Pancreas (tissue), 10 donors: ENCODE data around the gene COQ9. TPM values are rescaled to one million over a fixed set of nuclear protein-coding genes. Genes with fewer than 3 reads are reported as not detected.

Experiments used
- ATAC-seq, 4 donors: fragments of 200-7000 bp; cut with Tn5 transposase; one replicate each; pipeline versions ENCODE4 v1.8.0 to v1.9.1; 2020; ENCODE audit warnings: mild to moderate bottlenecking in 4 of 4, moderate library complexity in 4 of 4
- DNase-seq, 6 donors: peaks; one replicate each; pipeline ENCODE4 v3.0.0-alpha.2; 2020
- FAIRE-seq: peaks from 2 replicates; lab custom pipeline; 2012; peaks lifted over from hg19 to GRCh38; lab: Jason Lieb, UNC
- H3K27ac ChIP-seq, 4 donors: fragments of 200-600 bp; sonication (generic); 1 replicate in 3 of 4; 2 replicates in 1 of 4; pipeline versions ENCODE4 v1.5.0 to v1.8.0; 2020
- H3K27me3 ChIP-seq, 4 donors: fragments of 200-600 bp; one replicate each; pipeline ENCODE4 v1.8.0; 2021
- H3K36me3 ChIP-seq, 3 donors: fragments of 200-600 bp; sonication (generic) in 1 of 3; one replicate each; pipeline versions ENCODE4 v1.5.0 to v1.8.0; 2020 to 2021
- H3K4me1 ChIP-seq, 3 donors: fragments of 200-600 bp; one replicate each; pipeline ENCODE4 v1.8.0; 2021
- H3K4me3 ChIP-seq, 4 donors: fragments of 200-600 bp; sonication (generic) in 2 of 4; one replicate each; pipeline versions ENCODE4 v1.5.0 to v1.8.0; 2020 to 2021
- H3K9me3 ChIP-seq, 4 donors: fragments of 200-600 bp; one replicate each; pipeline ENCODE4 v1.8.0; 2021
- CTCF ChIP-seq, 4 donors: fragments of 200-600 bp; sonication (generic) in 3 of 4; IDR thresholded peaks; one replicate each; pipeline versions ENCODE4 v1.5.0 to v1.8.0; 2021; ENCODE audit warnings: antibody characterized with exemption in 4 of 4
- WGBS, 2 donors: extraction: QIAGEN DNeasy Blood & Tissue Kit; methylation state at CpG; one replicate each; pipeline ENCODE4 v1.1.7; 2013; 5-methylcytosine and 5-hydroxymethylcytosine counted together
- intact Hi-C, 3 donors: fragments of 100-400 bp; cut with DNase I; formaldehyde crosslinking; loops; one replicate each; pipeline versions ENCODE4 v1.11.1 to v1.14.2; 2022
- polyA plus RNA-seq, 2 donors: library from polyadenylated mRNA; stranded (reverse); fragments of 200-250 nt; gene quantifications; one replicate each; pipeline ENCODE4 v1.2.3, GENCODE V29; 2013
- total RNA-seq, 6 donors: library from RNA; stranded (reverse); fragmentation: NEBNext Ultra II Directional in 4 of 6; extraction: Animal tissue kit (Norgen Biotek cat#: 25700) in 4 of 6; gene quantifications; one replicate each; pipeline versions ENCODE4 v1.2.1 to v1.2.4, GENCODE V29; 2021 to 2023
- donor health status: healthy with polysubstance abuse.
- donor health status: DM: no; HTN: no; CAD: no; lungs with moderate emphysema.
- donor health status: DM: no; HTN: no; CAD: no.
- donor health status: control.
- donor health status: control.
- donor health status: Bipolar disorder and iron deficiency.
- donor health status: DM: yes; HTN: yes; CAD: no.
- donor health status: DM: no; HTN: no; CAD: no.
- donor health status: DM: no; HTN: no; CAD: no.
- donor health status: DM: yes; HTN: yes; CAD: no.

COQ9 gene
- total and polyA plus RNA-seq, 8 donors, result 17.7 to 51.1 (median 25.3) TPM

- H3K9me3 ChIP-seq, result no peaks in the 10 kb centered on the region
- peak; percentile 7 to 22 (median 12) for ATAC-seq
- DNase-seq, result peak in 2 of 6 donors; percentile 34 to 68
- WGBS, 2 donors, result 57% methylated on average over 14 of the region's 14 CpGs
- H3K27me3 ChIP-seq, result no peaks in the 10 kb centered on the region
- H3K4me3 ChIP-seq, result peak overlapping the region; percentile 72 to 81 (median 78)
- no peaks in the 10 kb centered on the region for H3K36me3 ChIP-seq
- FAIRE-seq, result no peak
- peaks cover 0 to 13% (median 7%) of the 10 kb centered on the region in 3 donors for H3K4me1 ChIP-seq
- peak overlapping the region; percentile 42 to 58 (median 52) for H3K27ac ChIP-seq
- no peak for TF ChIP-seq CTCF (IDR thresholded peaks at IDR 0.05)
- intact Hi-C loops, result no loop called here
Observed at GRCh38 chr16:57485091-57485915, 38.0 kb downstream of the COQ9 start.

- TF ChIP-seq CTCF (IDR thresholded peaks at IDR 0.05), result no peak
Observed at GRCh38 chr16:57485916-57486857, 38.9 kb downstream of the COQ9 start, which contains the start of gene DOK4. TSS of gene DOK4 (minus strand) at chr16:57486493. CDS start at chr16:57479507, 6,986 bp downstream.

GRCh38 chr16:57486858-57487834 lies 39.9 kb downstream of the COQ9 start:
- WGBS, 2 donors, result 94 to 95% methylated on average over 8 of the region's 8 CpGs
- no peaks in the 10 kb centered on the region for H3K9me3 ChIP-seq
- H3K27me3 ChIP-seq, result no peaks in the 10 kb centered on the region
- no peak for TF ChIP-seq CTCF (IDR thresholded peaks at IDR 0.05)
- DNase-seq (peak in 1 of 6 donors; percentile 34), FAIRE-seq (no peak), ATAC-seq (peak in 1 of 4 donors; percentile 9)
- no peaks in the 10 kb centered on the region for H3K36me3 ChIP-seq
- intact Hi-C loops, result no loop called here
- H3K4me1 ChIP-seq, result peaks cover 0 to 7% (median 6%) of the 10 kb centered on the region in 3 donors
- H3K27ac ChIP-seq, result no peak overlapping the region
- peak overlapping the region in 2 of 4 donors; percentile 79 to 81 for H3K4me3 ChIP-seq

More at GRCh38 chr16:57485916-57486857, 38.9 kb downstream of the COQ9 start, which contains the start of gene DOK4:
- ATAC-seq, result peak; percentile 93 to 97 (median 94)
- peak; percentile 80 to 96 (median 90) for DNase-seq
- FAIRE-seq, result no peak
- Histone ChIP-seq H3K27ac (peak within 1 kb of the TSS; percentile 42 to 58 (median 52)), H3K4me3 (peak within 1 kb of the TSS; percentile 72 to 81 (median 78)), H3K27me3 (no peaks in the 10 kb centered on the region), H3K9me3 (no peaks in the 10 kb centered on the region), H3K36me3 (no peaks in the 10 kb centered on the region), H3K4me1 (peaks cover 0 to 7% (median 6%) of the 10 kb centered on the region in 3 donors)
- WGBS, 2 donors, result 1% methylated on average over 57 to 72 of the region's 73 CpGs
- intact Hi-C loops, result no loop called here

- 90 to 96% methylated on average over 5 of the region's 5 CpGs for WGBS, 2 donors
- DNase-seq, result no peak
- Histone ChIP-seq H3K9me3 (no peaks in the 10 kb centered on the region), H3K27me3 (no peaks in the 10 kb centered on the region), H3K4me1 (peaks cover 0 to 7% (median 6%) of the 10 kb centered on the region in 3 donors), H3K4me3 (no peak overlapping the region), H3K36me3 (no peaks in the 10 kb centered on the region), H3K27ac (no peak overlapping the region)
- TF ChIP-seq CTCF (IDR thresholded peaks at IDR 0.05), result no peak
- intact Hi-C loops, result no loop called here
- ATAC-seq, result no peak
- FAIRE-seq, result no peak
Observed at GRCh38 chr16:57489229-57489628, 42.0 kb downstream of the COQ9 start.
